Epithelial cell of proximal tubule (primary cell): Measurements from ENCODE around the gene CNN1. TPM values are rescaled to one million over a fixed set of nuclear protein-coding genes. Genes with fewer than 3 reads are reported as not detected.
A peak's percentile ranks its signal among the peaks of the same experiment; 100 is the strongest.
"Not testable (repeated sequence)": the region's sequence is repeated elsewhere in the genome, so short reads cannot be mapped to it uniquely, and the experiment has no call there.

Experiments used
- DNase-seq: peaks from one replicate; pipeline ENCODE4 v3.0.0-alpha.2; 2011; ENCODE audit warnings: low read depth
- H3K4me3 ChIP-seq: 2 replicates; pipeline ENCODE4 v1.5.1; 2011; ENCODE audit warnings: low read depth, mild to moderate bottlenecking, low read length
- CTCF ChIP-seq: conservative IDR thresholded peaks from 2 replicates; pipeline ENCODE4 v1.5.1; 2012; ENCODE audit warnings: low read depth, mild to moderate bottlenecking, low read length
- total RNA-seq: library from RNA; depleted of rRNA; stranded (reverse); fragments of >200 nt; gene quantifications from 2 replicates; pipeline ENCODE4 v1.2.3, GENCODE V29; 2015

CNN1 gene
- total RNA-seq, 1 donor from 2014 or later, result 16.1 TPM

- DNase-seq, result no peak
Measured at GRCh38 chr19:11594084-11594483, 55.4 kb downstream of the CNN1 start.

GRCh38 chr19:11596156-11596555 is 57.5 kb downstream of the CNN1 start:
- no peak for TF ChIP-seq CTCF
- H3K4me3 ChIP-seq, result no peak overlapping the region
- DNase-seq, result no peak

More at GRCh38 chr19:11594084-11594483, 55.4 kb downstream of the CNN1 start:
- no peak for TF ChIP-seq CTCF
- H3K4me3 ChIP-seq, result no peak overlapping the region

DNA sequence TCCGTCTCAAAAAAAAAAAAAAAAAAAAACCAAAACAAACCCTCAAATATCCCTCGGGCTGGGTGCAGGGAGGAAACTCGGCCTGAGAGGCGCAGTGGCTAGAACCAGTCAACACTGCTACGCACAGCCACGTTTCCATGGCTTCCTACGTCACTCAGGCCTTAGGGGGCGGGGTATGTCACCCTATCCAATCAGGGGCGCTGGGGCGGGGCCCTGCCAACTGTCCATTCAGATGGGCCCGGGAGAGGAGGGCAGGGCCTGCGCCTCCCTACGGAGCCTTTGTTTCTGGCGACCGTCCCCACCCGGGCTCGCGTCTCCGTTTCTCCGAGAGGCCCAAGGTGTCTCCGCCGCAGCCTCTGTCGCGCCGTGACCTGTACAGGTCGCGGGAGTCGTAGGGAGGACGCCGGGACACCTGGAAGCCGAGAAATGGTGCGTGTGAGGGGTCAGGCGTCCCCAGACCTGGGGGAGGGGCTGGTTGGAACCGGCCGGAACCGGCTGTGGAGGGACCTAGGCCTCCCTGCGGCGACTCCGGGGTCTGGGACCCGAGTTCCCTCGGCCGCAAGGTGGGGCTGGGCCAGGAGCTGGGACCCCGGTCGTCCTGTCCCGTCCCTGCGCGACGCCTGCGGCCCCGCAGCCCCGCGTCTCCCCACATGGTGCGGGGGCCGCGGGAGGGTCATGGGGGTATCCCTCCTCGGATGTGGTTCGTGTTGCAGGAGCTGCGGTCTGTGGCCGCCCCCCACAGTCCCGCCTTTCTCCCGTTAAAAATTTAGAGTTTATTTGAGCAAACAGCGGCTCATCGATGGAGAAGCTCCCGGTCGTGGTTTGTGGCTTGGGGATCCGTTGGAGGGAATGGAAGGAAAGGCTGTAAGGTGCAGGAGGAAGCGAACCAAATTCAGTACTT is 58.8 kb downstream of the CNN1 start, which contains the start of gene ZNF627:
TSS of gene ZNF627 (plus strand) at position 282 of the 901 bp plus-strand sequence. CDS start at position 427, 145 bp downstream.
- TF ChIP-seq CTCF, result no peak

GRCh38 chr19:11598103-11598483 is 59.4 kb downstream of the CNN1 start:
- H3K4me3 ChIP-seq, result peak overlapping the region; percentile 78

More for the DNA sequence above, 58.8 kb downstream of the CNN1 start, which contains the start of gene ZNF627:
- DNase-seq, result peak; percentile 83
- H3K4me3 ChIP-seq, result peak within 1 kb of the TSS; percentile 78

GRCh38 chr19:11598746-11599145 is 60.1 kb downstream of the CNN1 start:
- no peak for DNase-seq
- H3K4me3 ChIP-seq, result no peak overlapping the region
- TF ChIP-seq CTCF, result no peak

More at GRCh38 chr19:11598103-11598483, 59.4 kb downstream of the CNN1 start:
- TF ChIP-seq CTCF, result no peak
- no peak for DNase-seq

- not testable (repeated sequence) for DNase-seq, H3K4me3 ChIP-seq
Measured at GRCh38 chr19:11599704-11600103, 61.1 kb downstream of the CNN1 start.

Other genes starting within 250 kb of the CNN1 start
- gene TSPAN16, start 242.7 kb upstream of the CNN1 start, total RNA-seq, result not detected in 2 replicates
- 13.4 and 18.3 TPM in 2 replicates for gene RAB3D, start 199.2 kb upstream of the CNN1 start, total RNA-seq
- 226 and 228 TPM in 2 replicates for gene TMEM205, start 192.6 kb upstream of the CNN1 start, total RNA-seq
- 6.1 and 7.8 TPM in 2 replicates for gene CCDC159, start 192.3 kb upstream of the CNN1 start, total RNA-seq
- 1.3 and 6.2 TPM in 2 replicates for gene PLPPR2, start 183.4 kb upstream of the CNN1 start, total RNA-seq
- gene SWSAP1, start 164.2 kb upstream of the CNN1 start, total RNA-seq, result 1.2 and 2.7 TPM in 2 replicates
- gene EPOR, start 154.5 kb upstream of the CNN1 start, total RNA-seq, result 4.3 and 5.2 TPM in 2 replicates
- gene RGL3, start 119.5 kb upstream of the CNN1 start, total RNA-seq, result 3.1 and 19.0 TPM in 2 replicates
- 0.40 TPM in 1 of 2 replicates, not detected in the other for gene ODAD3, start 103.7 kb upstream of the CNN1 start, total RNA-seq
- gene PRKCSH, start 103.2 kb upstream of the CNN1 start, total RNA-seq, result 184 and 243 TPM in 2 replicates
- gene ELAVL3, start 57.8 kb upstream of the CNN1 start, total RNA-seq, result not detected in 2 replicates
- gene ZNF653, start 33.0 kb upstream of the CNN1 start, total RNA-seq, result 5.9 and 23.4 TPM in 2 replicates
- gene ECSIT, start 9.7 kb upstream of the CNN1 start, total RNA-seq, result 58.9 and 59.0 TPM in 2 replicates
- gene ELOF1, start 20.4 kb downstream of the CNN1 start, total RNA-seq, result 49.8 and 95.5 TPM in 2 replicates
- 3.3 and 4.4 TPM in 2 replicates for gene ACP5, start 38.8 kb downstream of the CNN1 start, total RNA-seq
- 10.0 and 12.5 TPM in 2 replicates for gene ZNF627, start 58.6 kb downstream of the CNN1 start, total RNA-seq
- 6.5 and 7.4 TPM in 2 replicates for gene ZNF823, start 200.1 kb downstream of the CNN1 start, total RNA-seq
- 1.2 and 2.0 TPM in 2 replicates for gene ZNF441, start 228.1 kb downstream of the CNN1 start, total RNA-seq